Fibroblast of villous mesenchyme (primary cell): ENCODE data around the gene TRABD2B. TPM values are rescaled to one million over a fixed set of nuclear protein-coding genes. Genes with fewer than 3 reads are reported as not detected.

Source experiments
- DNase-seq: peaks from one replicate; pipeline ENCODE4 v3.0.0-alpha.2; 2010; ENCODE audit warnings: low read depth
- H3K4me3 ChIP-seq: 2 replicates; pipeline ENCODE4 v1.5.1; 2011; ENCODE audit warnings: low read depth, mild to moderate bottlenecking, low read length
- total RNA-seq: library from RNA; depleted of rRNA; stranded (reverse); fragments of >200 nt; gene quantifications from 2 replicates; pipeline ENCODE4 v1.2.3, GENCODE V29; 2012
- TF ChIP-seq, protein P1 (sequence below): IDR thresholded peaks from 2 replicates; pipeline ENCODE4 v1.5.1; 2012; ENCODE audit warnings: low read depth, mild to moderate bottlenecking, low read length; ENCODE audit not compliant: insufficient read depth

TRABD2B gene
- total RNA-seq, 1 donor, result not detected

DNA sequence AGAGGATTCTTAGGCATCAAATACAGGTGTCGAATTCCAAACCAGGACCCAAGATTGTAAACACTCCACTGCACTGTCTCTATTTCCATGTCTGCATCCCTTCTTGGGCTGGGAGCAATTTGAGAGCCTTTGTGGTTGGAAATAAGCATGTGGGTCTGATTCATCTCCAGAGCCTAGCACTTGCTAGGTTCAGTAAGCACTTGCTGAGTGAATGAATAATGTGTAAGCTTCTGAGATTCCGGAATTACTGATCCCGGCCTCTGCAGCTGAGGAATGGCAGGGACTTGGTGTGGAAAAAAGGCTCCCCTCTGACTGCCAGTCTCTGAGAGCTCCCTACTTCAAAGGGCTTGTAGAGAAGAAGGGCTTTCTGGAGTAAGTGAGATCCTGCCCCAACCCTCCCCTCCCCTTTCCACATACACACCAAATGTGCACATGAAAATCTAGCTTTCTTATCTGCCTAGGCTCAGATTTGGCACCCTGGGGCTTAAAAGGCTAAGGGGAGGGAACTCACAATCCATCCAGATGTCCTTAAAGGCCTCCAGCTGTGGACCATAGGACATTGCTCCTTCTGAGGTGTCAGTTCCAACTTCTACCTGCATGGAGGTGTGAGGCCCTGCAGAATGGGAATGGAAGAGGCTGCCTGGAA, 39.6 kb upstream of the TRABD2B start:
- DNase-seq, result peak; percentile 82
- H3K4me3 ChIP-seq, result no peak overlapping the region
- TF ChIP-seq, protein P1, sequence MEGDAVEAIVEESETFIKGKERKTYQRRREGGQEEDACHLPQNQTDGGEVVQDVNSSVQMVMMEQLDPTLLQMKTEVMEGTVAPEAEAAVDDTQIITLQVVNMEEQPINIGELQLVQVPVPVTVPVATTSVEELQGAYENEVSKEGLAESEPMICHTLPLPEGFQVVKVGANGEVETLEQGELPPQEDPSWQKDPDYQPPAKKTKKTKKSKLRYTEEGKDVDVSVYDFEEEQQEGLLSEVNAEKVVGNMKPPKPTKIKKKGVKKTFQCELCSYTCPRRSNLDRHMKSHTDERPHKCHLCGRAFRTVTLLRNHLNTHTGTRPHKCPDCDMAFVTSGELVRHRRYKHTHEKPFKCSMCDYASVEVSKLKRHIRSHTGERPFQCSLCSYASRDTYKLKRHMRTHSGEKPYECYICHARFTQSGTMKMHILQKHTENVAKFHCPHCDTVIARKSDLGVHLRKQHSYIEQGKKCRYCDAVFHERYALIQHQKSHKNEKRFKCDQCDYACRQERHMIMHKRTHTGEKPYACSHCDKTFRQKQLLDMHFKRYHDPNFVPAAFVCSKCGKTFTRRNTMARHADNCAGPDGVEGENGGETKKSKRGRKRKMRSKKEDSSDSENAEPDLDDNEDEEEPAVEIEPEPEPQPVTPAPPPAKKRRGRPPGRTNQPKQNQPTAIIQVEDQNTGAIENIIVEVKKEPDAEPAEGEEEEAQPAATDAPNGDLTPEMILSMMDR, result no peak

GRCh38 chr1:48035371-48036141, 38.4 kb upstream of the TRABD2B start:
- TF ChIP-seq, protein P1, result no peak
- H3K4me3 ChIP-seq, result no peak overlapping the region
- peak; percentile 82 for DNase-seq

- no peak overlapping the region for H3K4me3 ChIP-seq
- DNase-seq, result no peak
- TF ChIP-seq, protein P1, result no peak
These were observed 36.4 kb upstream of the TRABD2B start for GRCh38 chr1:48033495-48034045.

GRCh38 chr1:48031676-48032075, 34.5 kb upstream of the TRABD2B start:
- no peak overlapping the region for H3K4me3 ChIP-seq
- DNase-seq, result peak; percentile 47
- TF ChIP-seq, protein P1, result no peak

DNA sequence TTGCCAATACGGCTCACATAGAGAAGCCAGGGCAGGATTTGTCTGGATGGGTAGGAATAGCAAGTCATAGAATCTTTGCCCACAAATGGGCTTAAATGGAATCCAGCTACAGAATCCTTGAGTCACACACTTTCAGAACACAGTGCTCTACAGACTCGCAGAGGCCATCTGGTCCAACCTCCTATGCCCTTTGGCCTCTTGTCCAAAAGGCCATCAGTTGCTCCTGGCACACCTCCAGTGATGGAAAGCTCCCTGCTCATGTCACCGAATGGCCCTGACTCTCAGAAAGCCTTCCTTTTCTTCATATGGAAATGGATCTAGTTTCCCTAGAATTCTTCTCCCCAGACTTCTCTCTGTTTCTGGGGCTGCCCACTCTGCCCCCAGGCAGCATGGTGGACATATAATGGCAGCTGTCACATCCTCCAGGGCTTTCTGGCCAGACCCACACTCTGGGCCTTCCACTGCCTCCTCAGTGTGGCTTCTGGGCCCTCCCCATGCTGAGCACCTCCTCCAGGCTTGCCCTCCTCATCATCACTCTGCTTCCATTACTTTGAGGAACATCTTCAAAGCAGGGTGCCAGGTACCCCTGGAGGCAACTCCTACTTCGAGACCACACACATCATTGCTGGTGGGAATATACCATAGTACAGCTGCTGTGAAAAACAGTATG, 33.6 kb upstream of the TRABD2B start:
- H3K4me3 ChIP-seq, result no peak overlapping the region
- DNase-seq, result no peak
- TF ChIP-seq, protein P1, result no peak

GRCh38 chr1:48030211-48030610, 33.0 kb upstream of the TRABD2B start:
- no peak for DNase-seq
- H3K4me3 ChIP-seq, result no peak overlapping the region
- TF ChIP-seq, protein P1, result no peak
